ENCODE data around the gene TSPAN13.

DNA sequence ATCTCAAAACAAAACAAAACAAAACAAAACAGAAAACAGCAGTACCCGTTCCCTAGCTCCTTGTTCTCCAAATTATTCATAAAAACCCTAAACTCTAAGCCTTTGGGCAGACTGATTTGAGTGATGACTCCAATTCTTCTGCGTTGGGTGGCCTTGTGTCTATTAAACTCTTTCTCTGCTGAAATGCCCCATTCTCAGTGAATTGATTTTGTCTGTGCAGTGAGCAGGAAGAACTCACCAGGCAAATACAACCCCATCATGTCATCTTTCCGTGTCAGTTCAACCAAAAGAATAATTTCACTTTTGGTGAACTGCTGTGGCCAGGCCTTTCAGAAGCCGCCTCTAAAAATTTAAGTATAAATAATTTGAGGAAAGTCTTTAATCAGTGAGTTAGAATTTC, 18.5 kb upstream of the TSPAN13 start:
- TF ChIP-seq, protein P1, sequence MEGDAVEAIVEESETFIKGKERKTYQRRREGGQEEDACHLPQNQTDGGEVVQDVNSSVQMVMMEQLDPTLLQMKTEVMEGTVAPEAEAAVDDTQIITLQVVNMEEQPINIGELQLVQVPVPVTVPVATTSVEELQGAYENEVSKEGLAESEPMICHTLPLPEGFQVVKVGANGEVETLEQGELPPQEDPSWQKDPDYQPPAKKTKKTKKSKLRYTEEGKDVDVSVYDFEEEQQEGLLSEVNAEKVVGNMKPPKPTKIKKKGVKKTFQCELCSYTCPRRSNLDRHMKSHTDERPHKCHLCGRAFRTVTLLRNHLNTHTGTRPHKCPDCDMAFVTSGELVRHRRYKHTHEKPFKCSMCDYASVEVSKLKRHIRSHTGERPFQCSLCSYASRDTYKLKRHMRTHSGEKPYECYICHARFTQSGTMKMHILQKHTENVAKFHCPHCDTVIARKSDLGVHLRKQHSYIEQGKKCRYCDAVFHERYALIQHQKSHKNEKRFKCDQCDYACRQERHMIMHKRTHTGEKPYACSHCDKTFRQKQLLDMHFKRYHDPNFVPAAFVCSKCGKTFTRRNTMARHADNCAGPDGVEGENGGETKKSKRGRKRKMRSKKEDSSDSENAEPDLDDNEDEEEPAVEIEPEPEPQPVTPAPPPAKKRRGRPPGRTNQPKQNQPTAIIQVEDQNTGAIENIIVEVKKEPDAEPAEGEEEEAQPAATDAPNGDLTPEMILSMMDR (IDR thresholded peaks at IDR 0.05; ENCODE audit: low read length): no peak
- TF ChIP-seq EZH2 (optimal IDR thresholded peaks at IDR 0.05; ENCODE audit: low read depth, low read length) (no peak), EZH2phosphoT487 (IDR thresholded peaks at IDR 0.05; ENCODE audit: low read length) (no peak)

Measured in MM.1S (cell line).